ENCODE measurements around the gene ATXN7L3.
"Not testable (repeated sequence)": the region's sequence is repeated elsewhere in the genome, so short reads cannot be mapped to it uniquely, and the experiment has no call there.

The ATXN7L3 gene, protein sequence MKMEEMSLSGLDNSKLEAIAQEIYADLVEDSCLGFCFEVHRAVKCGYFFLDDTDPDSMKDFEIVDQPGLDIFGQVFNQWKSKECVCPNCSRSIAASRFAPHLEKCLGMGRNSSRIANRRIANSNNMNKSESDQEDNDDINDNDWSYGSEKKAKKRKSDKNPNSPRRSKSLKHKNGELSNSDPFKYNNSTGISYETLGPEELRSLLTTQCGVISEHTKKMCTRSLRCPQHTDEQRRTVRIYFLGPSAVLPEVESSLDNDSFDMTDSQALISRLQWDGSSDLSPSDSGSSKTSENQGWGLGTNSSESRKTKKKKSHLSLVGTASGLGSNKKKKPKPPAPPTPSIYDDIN

DNA sequence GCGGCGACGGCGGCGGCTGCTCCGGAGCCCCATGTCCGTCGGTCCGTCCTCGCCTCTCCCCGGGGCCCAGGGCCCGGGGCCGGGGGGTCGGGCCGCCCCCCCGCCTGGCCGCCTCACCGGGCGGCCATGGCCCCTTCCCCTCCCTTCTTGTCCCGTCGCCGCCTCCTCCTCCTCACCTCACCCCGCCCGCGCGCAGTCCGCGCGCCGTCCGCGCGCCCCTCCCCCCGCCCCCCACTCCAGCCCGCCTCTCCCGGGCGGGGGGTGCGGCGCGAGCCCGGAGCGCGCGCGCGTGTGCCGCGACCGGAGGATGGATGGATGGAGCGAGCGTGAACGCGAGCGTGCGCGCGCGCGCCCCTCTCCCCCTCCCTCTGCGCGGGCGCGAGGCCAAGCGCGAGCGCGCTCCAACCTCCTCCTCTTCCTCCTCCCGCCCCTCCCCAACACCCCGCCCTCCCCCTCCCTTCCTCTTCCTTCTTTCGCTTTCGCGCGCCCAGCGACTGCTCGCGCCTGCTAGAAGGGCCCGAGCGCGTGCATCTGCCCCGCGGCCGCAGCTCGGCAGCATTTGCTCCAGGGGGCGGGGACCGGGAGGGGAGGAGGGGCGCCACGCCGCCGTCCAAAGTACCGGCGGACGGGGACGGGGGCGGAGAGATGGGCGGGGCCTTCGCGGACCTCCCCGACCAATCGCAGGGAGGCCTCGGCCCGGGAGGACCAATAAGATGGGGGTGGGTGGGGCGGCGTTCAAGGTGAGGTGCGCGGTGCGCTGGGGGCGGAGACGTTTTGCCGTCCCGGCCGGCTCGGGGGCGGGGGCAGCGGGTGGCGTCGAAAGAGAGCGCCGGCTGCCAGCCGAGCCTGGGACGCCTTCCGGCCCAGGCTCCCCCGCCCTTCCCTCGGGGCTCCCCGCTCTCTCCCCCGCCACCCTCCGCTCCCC is at the start of gene ATXN7L3:
ATXN7L3 (minus strand) TSS at position 332 of the 925 bp plus-strand sequence. CDS start 1,814 bp downstream, outside the sequence.
- Histone ChIP-seq H3K4me1 (peaks cover 0 to 22% (median 15%) of the 10 kb centered on the region in 4 donors), H3K9me3 (no peaks in the 10 kb centered on the region), H3K27ac (peak within 1 kb of the TSS; percentile 95 to 97), H3K36me3 (peaks cover 22 to 28% (median 23%) of the 10 kb centered on the region in 3 donors), H3K4me3 (peak within 1 kb of the TSS; percentile 87 to 94), H3K27me3 (no peaks in the 10 kb centered on the region)
- DNase-seq, result peak; percentile 99 to 100
- intact Hi-C loops (cut with DNase I; ENCODE audit: low total_unique reads), result loop anchor here (1.0 to 10.0 kb wide), 2 partner anchors 19 to 305 kb away; partner anchors contain the start of genes GPATCH8 and UBTF
- TF ChIP-seq, protein P1, sequence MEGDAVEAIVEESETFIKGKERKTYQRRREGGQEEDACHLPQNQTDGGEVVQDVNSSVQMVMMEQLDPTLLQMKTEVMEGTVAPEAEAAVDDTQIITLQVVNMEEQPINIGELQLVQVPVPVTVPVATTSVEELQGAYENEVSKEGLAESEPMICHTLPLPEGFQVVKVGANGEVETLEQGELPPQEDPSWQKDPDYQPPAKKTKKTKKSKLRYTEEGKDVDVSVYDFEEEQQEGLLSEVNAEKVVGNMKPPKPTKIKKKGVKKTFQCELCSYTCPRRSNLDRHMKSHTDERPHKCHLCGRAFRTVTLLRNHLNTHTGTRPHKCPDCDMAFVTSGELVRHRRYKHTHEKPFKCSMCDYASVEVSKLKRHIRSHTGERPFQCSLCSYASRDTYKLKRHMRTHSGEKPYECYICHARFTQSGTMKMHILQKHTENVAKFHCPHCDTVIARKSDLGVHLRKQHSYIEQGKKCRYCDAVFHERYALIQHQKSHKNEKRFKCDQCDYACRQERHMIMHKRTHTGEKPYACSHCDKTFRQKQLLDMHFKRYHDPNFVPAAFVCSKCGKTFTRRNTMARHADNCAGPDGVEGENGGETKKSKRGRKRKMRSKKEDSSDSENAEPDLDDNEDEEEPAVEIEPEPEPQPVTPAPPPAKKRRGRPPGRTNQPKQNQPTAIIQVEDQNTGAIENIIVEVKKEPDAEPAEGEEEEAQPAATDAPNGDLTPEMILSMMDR (IDR thresholded peaks at IDR 0.05), result no peak

DNA sequence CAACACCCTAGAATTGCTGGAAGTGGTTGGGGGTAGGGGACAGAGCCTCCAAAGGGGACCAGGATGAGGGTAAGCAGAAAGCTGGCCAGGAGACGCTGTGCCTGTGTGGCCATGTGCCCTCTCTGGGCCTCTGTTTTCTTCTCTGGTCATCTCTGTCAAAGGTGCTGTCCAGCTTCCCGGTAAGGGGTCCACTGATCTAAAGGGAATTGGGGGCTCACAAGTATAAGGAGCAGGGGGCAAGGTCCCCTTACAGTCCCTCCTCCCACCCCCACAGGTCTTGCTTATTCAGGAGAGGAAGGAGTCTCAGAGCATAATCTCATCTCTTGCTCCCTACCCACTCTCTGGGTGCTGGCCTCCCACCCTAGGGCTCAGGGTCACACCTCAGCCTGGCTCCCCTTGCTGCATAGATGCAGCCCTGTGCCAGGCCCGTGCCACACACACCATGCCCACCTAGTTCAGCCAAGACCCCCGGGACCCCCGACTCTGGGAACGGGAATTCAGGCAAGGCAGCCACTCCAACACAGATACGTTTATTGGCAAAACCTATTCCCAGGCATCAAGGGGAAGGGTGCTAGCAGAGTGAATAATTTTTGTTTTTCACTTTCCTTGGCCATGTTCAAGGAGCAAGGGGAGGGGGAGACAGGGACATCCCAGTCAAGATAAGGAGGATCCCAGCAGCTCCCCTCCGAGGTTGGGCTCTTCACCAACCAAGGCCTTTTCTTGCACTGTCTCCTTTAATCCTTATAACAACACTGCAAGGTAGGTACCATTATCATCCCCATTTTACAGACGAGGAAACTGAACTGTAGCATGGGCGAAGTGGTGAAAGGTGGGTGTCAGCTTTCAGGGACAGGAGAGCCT is 48.4 kb upstream of the ATXN7L3 start:
- TF ChIP-seq, protein P1 (IDR thresholded peaks at IDR 0.05), result no peak
- no peak for DNase-seq
- no peaks in the 10 kb centered on the region for H3K27me3 ChIP-seq
- peaks cover 0 to 16% (median 11%) of the 10 kb centered on the region in 4 donors for H3K4me1 ChIP-seq
- no peaks in the 10 kb centered on the region for H3K36me3 ChIP-seq
- intact Hi-C loops (cut with DNase I; ENCODE audit: low total_unique reads), result no loop called here
- H3K9me3 ChIP-seq, result no peaks in the 10 kb centered on the region
- no peak overlapping the region for H3K4me3 ChIP-seq
- no peak overlapping the region for H3K27ac ChIP-seq

DNA sequence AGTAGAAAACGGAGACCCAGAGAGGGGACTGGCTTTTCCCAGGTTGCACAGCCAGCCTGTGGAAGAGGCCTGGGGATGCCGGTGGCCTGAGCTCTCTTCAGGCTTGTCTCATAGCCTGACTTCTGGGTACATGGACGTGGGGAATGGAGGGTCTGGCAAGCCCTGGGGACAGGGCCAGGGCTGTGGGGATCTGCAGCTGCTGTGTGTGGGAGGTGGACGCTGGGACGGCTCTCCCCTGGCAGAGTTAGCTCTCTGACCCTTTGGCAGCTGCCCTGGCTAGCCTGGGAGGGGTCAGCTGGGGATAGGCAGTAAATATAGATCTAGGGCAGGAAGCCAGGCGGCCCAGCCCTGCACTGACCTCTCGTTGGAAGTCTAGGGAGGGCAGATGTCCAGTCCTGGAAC is 47.8 kb upstream of the ATXN7L3 start:
- H3K27me3 ChIP-seq, result no peaks in the 10 kb centered on the region
- intact Hi-C loops (cut with DNase I; ENCODE audit: low total_unique reads), result no loop called here
- no peaks in the 10 kb centered on the region for H3K36me3 ChIP-seq
- H3K4me1 ChIP-seq, result peaks cover 0 to 16% (median 11%) of the 10 kb centered on the region in 4 donors
- no peak overlapping the region for H3K4me3 ChIP-seq
- TF ChIP-seq, protein P1 (IDR thresholded peaks at IDR 0.05), result no peak
- no peak overlapping the region for H3K27ac ChIP-seq
- no peaks in the 10 kb centered on the region for H3K9me3 ChIP-seq
- DNase-seq, result no peak

DNA sequence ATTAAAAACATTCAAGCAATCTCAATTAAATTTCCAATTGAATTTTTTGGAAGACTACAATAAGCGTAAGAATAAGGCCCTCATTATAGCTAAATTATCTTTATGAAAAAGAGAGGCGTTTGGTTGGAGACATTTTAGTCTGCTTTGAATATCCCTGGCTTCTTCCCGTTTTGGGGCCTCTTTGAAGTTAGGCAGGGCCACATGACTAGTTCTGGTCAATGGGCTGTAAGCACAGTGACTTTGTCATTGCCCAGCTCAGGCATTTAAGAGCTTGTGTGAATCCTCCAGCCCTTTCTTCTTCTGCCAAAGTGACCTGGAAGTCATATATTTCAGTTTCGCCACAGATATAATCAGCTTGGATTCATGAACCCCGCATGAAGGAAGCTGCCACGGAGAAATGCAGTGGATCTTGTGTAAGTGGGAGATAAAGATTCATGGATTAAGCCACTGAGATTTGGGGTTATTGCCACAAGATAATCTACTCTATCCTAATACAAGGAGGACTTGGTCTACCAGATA is 41.5 kb upstream of the ATXN7L3 start:
- Histone ChIP-seq H3K9me3 (no peaks in the 10 kb centered on the region), H3K4me1 (no peaks in the 10 kb centered on the region), H3K27ac (no peak overlapping the region), H3K4me3 (no peak overlapping the region), H3K27me3 (peaks cover 0 to 12% of the 10 kb centered on the region in 2 donors), H3K36me3 (no peaks in the 10 kb centered on the region)
- TF ChIP-seq, protein P1 (IDR thresholded peaks at IDR 0.05), result no peak
- intact Hi-C loops (cut with DNase I; ENCODE audit: low total_unique reads), result no loop called here
- DNase-seq, result no peak

DNA sequence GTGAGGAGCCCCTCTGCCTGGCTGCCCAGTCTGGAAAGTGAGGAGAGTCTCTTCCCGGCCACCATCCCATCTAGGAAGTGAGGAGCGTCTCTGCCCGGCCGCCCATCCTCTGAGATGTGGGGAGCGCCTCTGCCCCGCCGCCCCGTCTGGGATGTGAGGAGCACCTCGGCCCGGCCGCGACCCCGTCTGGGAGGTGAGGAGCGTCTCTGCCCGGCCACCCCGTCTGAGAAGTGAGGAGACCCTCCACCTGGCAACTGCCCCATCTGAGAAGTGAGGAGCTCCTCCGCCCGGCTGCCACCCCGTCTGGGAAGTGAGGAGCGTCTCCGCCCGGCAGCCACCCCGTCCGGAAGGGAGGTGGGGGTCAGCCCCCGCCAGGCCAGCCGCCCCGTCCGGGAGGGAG is 38.2 kb upstream of the ATXN7L3 start:
- intact Hi-C loops (cut with DNase I; ENCODE audit: low total_unique reads), result not testable (repeated sequence)

More for the DNA sequence above, 38.2 kb upstream of the ATXN7L3 start:
- H3K27ac ChIP-seq, H3K9me3 ChIP-seq, H3K4me3 ChIP-seq, H3K4me1 ChIP-seq, H3K36me3 ChIP-seq, DNase-seq: not testable (repeated sequence)
- peaks cover 0 to 12% of the 10 kb centered on the region in 2 donors for H3K27me3 ChIP-seq
